KMS-11 (cell line): Measurements from ENCODE around the gene STX16.

ENCODE experiments used
- H2AFZ ChIP-seq: fragments of 200-600 bp; sonication (generic); 2 replicates; pipeline ENCODE4 v1.6.1; 2016; ENCODE audit warnings: antibody characterized with exemption, mixed run types, low read depth
- H3K27ac ChIP-seq: fragments of 200-600 bp; sonication (generic); 2 replicates; pipeline ENCODE4 v1.6.1; 2016; ENCODE audit warnings: mild to moderate bottlenecking, mixed run types
- H3K27me3 ChIP-seq: fragments of 200-600 bp; sonication (generic); 2 replicates; pipeline ENCODE4 v1.6.1; 2017; ENCODE audit warnings: mild to moderate bottlenecking, low read depth, mixed run types, moderate library complexity; ENCODE audit not compliant: insufficient read depth
- H3K36me3 ChIP-seq: fragments of 200-600 bp; sonication (generic); 2 replicates; pipeline ENCODE4 v1.6.1; 2017; ENCODE audit warnings: mild to moderate bottlenecking, mixed run types; ENCODE audit not compliant: insufficient read depth
- H3K4me1 ChIP-seq: fragments of 200-600 bp; sonication (generic); 2 replicates; pipeline ENCODE4 v1.6.1; 2016; ENCODE audit warnings: mild to moderate bottlenecking, low read depth, mixed run types; ENCODE audit not compliant: poor library complexity, severe bottlenecking
- H3K4me2 ChIP-seq: fragments of 200-600 bp; sonication (generic); 2 replicates; pipeline ENCODE4 v1.7.0; 2016; ENCODE audit warnings: mild to moderate bottlenecking, mixed run types
- H3K4me3 ChIP-seq: fragments of 200-600 bp; sonication (generic); IDR thresholded peaks from 2 replicates; pipeline ENCODE4 v1.6.1; 2017; ENCODE audit warnings: low read depth, low read length, mixed read lengths; ENCODE audit not compliant: insufficient read depth
- H3K79me2 ChIP-seq: fragments of 200-600 bp; sonication (generic); 2 replicates; pipeline ENCODE4 v1.6.1; 2016; ENCODE audit warnings: low read depth, mixed run types; ENCODE audit not compliant: insufficient read depth
- H3K9ac ChIP-seq: fragments of 200-600 bp; sonication (generic); 2 replicates; pipeline ENCODE4 v1.6.1; 2016; ENCODE audit warnings: mild to moderate bottlenecking, mixed run types
- H4K20me1 ChIP-seq: fragments of 200-600 bp; sonication (generic); 2 replicates; pipeline ENCODE4 v1.6.1; 2016; ENCODE audit warnings: mild to moderate bottlenecking, mixed run types; ENCODE audit not compliant: insufficient read depth
- CTCF ChIP-seq: fragments of 200-600 bp; sonication (generic); conservative IDR thresholded peaks from 2 replicates; pipeline ENCODE4 v1.6.1; 2017; ENCODE audit warnings: low read depth, mild to moderate bottlenecking, antibody characterized with exemption, low read length, moderate library complexity, mixed read lengths

Gene STX16

GRCh38 chr20:58670102-58670501 lies 19.0 kb downstream of the STX16 start:
- H3K4me1 ChIP-seq, result peaks cover 22% of the 10 kb centered on the region
- TF ChIP-seq CTCF, result no peak
- H2AFZ ChIP-seq, result no peak overlapping the region
- H3K27me3 ChIP-seq, result no peaks in the 10 kb centered on the region
- peak overlapping the region; percentile 59 for H3K4me2 ChIP-seq
- no peaks in the 10 kb centered on the region for H3K36me3 ChIP-seq
- H3K27ac ChIP-seq, result peak overlapping the region; percentile 36; the same call in 1 of the 2 replicates
- no peaks in the 10 kb centered on the region; the same call in 1 of the 2 replicates for H4K20me1 ChIP-seq
- no peaks in the 10 kb centered on the region; the same call in 1 of the 2 replicates for H3K79me2 ChIP-seq
- no peak overlapping the region for H3K4me3 ChIP-seq
- H3K9ac ChIP-seq, result no peak overlapping the region

- Histone ChIP-seq H4K20me1 (no peaks in the 10 kb centered on the region; the same call in 1 of the 2 replicates), H3K36me3 (no peaks in the 10 kb centered on the region; the same call in 1 of the 2 replicates), H3K4me1 (peaks cover 22% of the 10 kb centered on the region), H3K4me3 (no peak overlapping the region), H3K4me2 (no peak overlapping the region; the same call in 1 of the 2 replicates), H3K79me2 (no peaks in the 10 kb centered on the region; the same call in 1 of the 2 replicates), H3K27me3 (no peaks in the 10 kb centered on the region), H2AFZ (no peak overlapping the region), H3K9ac (no peak overlapping the region), H3K27ac (no peak overlapping the region)
- TF ChIP-seq CTCF, result no peak
Observed at GRCh38 chr20:58670659-58671058, 19.6 kb downstream of the STX16 start.

- H3K27me3 ChIP-seq, result no peaks in the 10 kb centered on the region
- H3K27ac ChIP-seq, result no peak overlapping the region
- no peak for TF ChIP-seq CTCF
- H3K4me3 ChIP-seq, result no peak overlapping the region
- H3K4me2 ChIP-seq, result no peak overlapping the region
- H3K9ac ChIP-seq, result no peak overlapping the region
- H3K36me3 ChIP-seq, result no peaks in the 10 kb centered on the region; the same call in 1 of the 2 replicates
- no peaks in the 10 kb centered on the region; the same call in 1 of the 2 replicates for H3K79me2 ChIP-seq
- no peaks in the 10 kb centered on the region for H4K20me1 ChIP-seq
- peaks cover 22% of the 10 kb centered on the region for H3K4me1 ChIP-seq
- H2AFZ ChIP-seq, result no peak overlapping the region
Observed at GRCh38 chr20:58673119-58673518, 22.0 kb downstream of the STX16 start.

GRCh38 chr20:58675146-58675584 lies 24.1 kb downstream of the STX16 start:
- Histone ChIP-seq H3K36me3 (no peaks in the 10 kb centered on the region; the same call in 1 of the 2 replicates), H4K20me1 (no peaks in the 10 kb centered on the region), H3K27ac (no peak overlapping the region), H3K4me3 (no peak overlapping the region), H3K79me2 (no peaks in the 10 kb centered on the region; the same call in 1 of the 2 replicates), H3K9ac (no peak overlapping the region), H3K4me1 (peaks cover 7% of the 10 kb centered on the region), H3K27me3 (no peaks in the 10 kb centered on the region), H2AFZ (no peak overlapping the region), H3K4me2 (no peak overlapping the region)
- no peak for TF ChIP-seq CTCF
